ENCODE measurements around the gene JOSD2.

JOSD2 gene

DNA sequence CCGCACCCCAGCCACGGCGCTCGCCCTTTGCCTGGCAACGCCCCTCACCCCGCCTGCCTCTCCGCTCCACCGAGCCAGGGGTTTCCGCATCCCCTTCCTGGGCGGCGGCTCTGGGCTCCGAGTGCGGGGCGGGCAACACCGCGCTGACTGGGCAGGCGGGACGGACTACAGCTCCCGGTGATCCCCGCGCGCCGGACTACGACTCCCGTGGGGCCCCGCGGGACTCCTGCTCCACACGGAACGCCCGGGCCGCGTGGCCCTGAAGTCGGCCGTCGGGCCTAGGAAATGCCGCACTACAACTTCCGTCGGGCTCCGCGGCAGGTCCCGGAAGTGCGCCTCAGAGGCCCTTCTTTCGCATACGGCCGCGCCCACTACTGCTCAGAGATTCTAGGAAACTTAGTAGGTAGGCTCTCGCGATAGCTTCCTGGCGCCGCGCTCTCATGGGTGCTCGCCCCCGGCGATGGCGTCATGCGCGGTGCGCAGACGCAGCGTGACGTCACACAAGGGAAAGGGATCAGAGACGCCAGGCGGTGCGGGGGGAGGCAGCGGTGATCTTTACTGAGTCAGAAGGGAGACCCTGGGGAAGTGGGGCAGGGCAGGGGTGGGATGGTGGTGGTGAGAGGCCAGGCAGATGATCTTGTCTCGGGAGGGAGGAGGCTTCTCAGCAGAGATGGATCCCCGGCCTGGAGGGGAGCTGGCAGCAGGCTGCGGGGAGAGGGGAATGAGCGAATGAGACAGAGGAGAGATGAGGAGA is at the start of gene JOSD2:
TSS of gene JOSD2 (minus strand) at position 123 of the 754 bp plus-strand sequence. CDS start 760 bp downstream, outside the sequence.
- peak; percentile 100 for DNase-seq

- no peak for DNase-seq
These were observed 48.6 kb upstream of the JOSD2 start for GRCh38 chr19:50559636-50560035.

DNA sequence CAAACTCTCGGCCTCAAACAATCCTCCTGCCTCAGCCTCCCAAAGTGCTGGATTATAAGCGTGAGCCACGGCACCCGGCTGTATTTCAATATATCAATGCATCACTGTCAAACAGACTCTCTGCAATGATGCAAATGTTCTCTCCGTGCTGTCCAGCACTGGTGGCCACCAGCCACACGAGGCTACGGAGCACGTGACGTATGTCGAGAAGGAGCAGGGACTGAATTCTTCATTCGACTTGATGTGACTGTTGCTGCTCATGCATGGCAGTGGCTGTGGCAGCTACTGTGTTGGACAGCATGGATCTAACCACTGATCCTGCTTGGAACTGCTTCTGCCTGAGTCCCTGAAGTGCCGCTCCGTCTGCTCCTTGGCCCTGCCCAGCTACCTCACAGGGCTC is 47.5 kb upstream of the JOSD2 start:
- no peak for DNase-seq

DNA sequence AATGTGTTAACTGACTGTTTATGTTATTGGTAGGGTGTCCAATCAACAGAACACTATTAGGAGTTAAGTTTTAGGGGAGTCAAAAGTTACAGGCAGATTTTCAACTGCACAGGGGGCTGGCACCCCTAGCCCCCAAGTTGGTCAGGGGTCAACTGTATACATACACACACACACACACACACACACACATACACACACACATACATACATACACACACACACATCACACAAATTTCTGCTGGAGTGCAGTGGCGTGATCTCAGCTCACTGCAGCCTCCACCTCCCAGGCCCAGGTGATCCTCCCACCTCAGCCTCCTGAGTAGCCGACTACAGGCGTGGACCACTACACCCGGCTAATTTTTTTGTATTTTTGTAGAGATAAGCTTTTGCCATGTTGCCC is 47.0 kb upstream of the JOSD2 start:
- DNase-seq = no peak

- no peak for DNase-seq
These were observed 46.1 kb upstream of the JOSD2 start for GRCh38 chr19:50557009-50557613.

GRCh38 chr19:50556282-50557008 is 45.5 kb upstream of the JOSD2 start:
- peak; percentile 58 for DNase-seq

DNA sequence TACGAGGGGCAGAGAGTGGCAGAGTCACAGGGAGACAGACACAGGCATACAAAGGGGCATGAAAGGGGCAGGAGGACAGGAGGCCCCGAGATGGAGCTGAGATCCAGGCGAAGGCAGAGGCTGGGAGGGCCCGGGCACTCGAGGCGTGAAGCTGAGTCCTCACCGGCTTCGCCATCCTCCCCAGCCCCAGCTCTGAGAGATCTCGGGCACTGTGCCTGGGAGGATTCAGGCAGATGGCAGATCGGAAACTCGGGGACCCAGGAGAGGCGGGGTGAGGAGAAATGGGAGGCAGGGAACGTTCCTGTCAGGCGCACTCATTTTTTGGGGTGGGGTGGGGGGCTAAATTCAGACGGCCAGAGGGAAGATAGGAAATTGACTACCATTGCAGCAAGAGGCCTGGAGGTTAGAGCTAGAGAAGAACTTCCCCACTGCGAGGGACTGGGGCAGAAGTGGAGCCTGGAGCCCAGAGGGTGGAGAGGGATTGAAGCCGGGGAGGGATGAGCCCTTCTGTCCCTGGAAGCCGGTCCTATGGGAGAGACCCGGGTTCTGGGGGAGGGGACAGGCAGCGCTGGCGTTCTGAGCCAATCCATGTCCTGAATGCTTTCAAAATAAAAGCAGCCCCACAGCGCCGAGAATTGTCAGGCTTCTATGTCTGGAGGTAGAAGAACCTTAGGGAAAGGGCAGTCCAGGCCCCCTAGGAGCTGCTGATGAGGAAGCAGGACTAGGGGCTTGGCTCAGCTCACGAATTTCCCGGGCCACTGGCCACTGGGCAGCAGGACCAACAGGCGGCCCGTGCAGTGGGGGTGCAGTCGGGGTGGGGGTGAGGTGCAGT is 44.7 kb upstream of the JOSD2 start:
- DNase-seq = peak; percentile 11

GRCh38 chr19:50555033-50555432 is 44.0 kb upstream of the JOSD2 start:
- DNase-seq = no peak

DNA sequence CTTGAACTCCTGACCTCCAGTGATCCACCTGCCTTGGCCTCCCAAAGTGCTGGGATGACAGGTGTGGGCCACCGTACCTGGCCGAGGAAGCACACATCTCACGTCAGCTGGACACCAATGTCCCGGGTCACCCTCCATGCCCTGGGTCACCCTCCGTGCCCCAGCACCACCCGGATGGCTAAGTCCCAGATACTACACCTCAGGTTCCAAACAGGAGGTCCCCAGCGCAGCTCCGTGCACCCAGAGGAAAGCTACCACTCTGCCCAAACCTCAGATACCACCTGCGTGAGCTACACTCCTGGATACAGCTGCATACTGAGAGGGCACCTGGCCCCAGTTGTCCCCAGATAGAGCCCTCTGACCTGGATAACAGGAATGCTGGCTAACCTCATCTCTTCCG is 43.2 kb upstream of the JOSD2 start:
- DNase-seq = no peak

GRCh38 chr19:50553134-50553703 is 42.2 kb upstream of the JOSD2 start:
- no peak for DNase-seq

- DNase-seq = no peak
These were observed 41.5 kb upstream of the JOSD2 start for GRCh38 chr19:50552540-50552939.

DNA sequence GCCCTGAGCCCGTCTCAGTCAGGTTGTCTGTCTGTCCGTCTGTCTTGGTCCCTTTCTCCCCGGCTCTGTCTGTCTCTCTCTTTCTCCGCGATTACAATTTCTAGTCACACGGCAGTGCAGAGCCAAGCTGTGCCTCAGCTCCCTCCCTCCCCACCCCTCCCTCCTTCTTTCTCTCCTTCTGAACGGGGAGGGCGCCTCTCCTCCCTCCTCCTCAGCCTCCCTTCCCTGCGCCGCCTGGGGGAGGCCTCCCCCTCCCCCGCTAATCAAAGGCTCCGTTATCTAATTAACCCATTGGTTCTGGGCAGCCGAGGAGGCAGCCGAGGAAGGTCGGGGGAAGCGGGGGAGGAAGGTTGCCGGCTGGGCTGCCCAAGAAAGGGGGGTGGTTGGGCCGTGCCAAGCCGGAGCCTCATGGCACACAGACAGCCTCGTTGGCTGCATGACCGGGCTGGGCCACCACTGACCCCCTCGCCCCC is 40.8 kb upstream of the JOSD2 start:
- DNase-seq = no peak

- no peak for DNase-seq
These were observed 40.2 kb upstream of the JOSD2 start for GRCh38 chr19:50551034-50551714.

DNA sequence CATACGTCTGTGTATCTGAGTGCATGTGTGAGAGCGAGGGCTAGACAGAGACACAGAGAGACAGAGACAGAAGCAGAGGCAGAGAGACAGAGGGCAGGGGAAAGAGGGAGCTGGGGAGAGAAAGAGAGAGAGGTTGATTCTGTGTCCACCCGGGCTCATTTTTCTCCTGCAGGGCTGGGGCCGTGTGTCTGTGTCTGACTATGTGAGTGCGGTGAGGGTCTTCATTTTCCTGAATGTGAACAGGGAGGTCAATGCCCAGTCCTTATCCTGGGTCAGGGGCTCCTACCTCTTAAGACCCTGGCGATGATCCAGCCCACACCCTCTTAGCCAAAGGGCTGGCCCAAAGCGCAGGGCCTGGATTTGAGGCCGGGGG is 39.6 kb upstream of the JOSD2 start:
- no peak for DNase-seq

DNA sequence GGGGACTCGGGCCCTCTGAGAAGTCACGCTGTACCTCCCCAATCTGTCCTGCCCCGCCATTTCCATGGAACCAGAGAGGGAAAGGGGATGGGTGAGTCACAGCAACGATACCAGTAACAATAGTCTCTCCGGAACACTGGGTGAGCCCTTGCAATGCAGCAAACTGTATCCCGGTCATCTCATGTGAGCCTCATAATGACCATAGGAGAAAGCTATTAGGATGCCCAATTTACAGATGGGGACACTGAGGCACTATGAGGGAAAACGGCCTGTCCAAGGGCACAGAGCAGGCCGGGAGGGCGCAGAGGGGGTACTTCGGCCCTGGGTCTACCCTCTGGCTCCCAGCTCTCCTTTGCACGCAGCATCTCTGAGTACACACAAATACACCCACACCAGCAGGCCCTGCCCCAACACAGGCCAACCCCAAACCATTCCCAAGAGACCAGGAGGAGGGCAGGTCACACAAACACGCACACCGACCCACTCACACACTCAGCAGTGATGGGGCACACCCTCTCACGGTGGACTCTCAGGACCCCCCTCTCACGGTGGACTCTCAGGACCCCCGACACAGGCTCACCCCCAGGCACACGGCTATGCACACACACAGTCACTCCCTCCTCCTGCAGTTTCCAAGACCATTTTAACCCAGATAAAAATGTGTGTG is 39.1 kb upstream of the JOSD2 start:
- DNase-seq = no peak

DNA sequence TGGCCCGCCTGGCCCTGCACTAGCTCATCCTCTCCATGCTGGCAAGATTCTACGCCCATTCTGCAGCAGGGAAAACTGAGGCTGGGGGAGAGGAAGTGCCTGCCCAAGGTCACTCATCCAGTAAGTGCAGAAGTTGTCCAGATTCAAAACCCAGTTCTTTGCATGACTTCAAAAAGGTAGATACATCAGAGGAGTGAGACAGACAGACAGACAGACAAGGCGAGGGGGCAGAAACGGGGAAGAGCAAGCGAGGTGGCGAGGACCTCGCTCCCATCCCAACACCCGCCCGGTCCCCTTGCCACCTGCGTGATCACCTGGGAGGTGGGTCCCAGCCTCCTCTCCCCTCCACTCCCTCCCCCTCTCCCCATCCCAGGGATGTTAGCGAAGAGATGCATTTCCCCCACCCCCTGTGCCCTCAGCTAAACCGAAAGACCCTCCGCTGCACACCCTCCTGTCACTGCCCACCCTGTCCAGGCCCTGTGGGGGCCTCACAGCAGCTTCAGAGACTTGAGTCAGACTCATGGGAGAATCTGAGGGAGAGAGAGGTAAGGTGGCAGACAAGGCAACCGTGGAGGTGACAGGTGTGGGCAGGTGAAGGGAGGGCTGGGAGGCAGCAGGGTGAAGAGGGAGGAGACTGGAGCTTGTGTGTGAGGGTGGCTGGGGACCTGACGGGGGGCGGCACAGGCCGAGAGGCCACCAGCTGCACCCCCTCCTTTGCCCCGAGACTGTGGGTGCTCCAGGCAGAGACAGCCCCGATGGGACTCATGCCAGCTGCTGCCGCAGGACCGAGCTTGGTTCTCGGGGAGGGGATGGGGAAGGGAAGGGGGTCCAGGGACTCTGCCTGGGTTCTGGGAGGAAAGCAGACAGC is 38.3 kb upstream of the JOSD2 start:
- DNase-seq = no peak

GRCh38 chr19:50548191-50549058 is 37.4 kb upstream of the JOSD2 start:
- no peak for DNase-seq

DNA sequence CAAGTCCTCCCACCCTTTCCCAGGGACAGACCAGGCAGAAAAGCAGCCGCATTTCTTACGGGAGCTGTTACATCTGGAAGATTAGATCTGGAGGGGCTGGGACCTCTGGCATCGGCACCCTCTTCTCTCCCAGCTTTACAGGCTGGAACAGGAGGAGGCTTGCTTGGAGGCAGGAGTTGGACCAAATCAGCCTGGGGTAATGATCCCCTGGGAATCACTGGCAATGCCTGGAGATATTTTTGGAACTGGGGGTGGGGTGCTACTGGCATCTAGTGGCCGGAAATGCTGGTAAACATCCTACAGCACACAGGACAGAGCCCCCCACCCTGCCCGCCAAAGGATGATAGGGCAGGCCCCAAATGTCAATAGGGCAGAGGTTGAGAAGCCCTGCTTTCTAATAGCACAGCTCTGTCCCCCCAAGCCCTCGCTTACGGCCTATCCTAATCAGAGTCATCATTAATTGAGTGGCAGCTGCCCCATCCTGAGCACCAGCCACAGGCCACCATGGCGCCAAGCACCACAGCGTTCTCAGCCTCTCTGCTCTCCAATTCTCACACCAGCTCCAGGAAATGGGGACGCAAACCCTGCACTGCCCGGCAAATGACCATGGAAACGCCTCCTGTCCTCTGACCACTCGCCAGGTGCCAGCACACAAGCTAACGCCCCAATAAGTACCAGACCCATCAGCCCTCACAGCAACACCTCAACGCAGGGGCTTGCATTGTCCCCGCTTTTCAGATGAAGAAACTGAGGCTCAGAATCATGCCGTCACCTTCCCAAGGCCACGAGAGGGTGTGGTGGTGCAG is 36.6 kb upstream of the JOSD2 start:
- no peak for DNase-seq
